HepG2 (cell line): ENCODE data around the gene CCDC97. TPM values are rescaled to one million over a fixed set of nuclear protein-coding genes. Genes with fewer than 3 reads are reported as not detected.

Experiments used
- ATAC-seq: fragments of 200-7000 bp; cut with Tn5 transposase; 3 replicates; pipeline ENCODE4 v1.9.1; 2020; ENCODE audit warnings: mild to moderate bottlenecking, moderate library complexity
- BruUV-seq: library from RNA; stranded (reverse); fragments of 400-500 nt; replicated peaks from 2 replicates; lab custom pipeline; 2021; lab: Mats Ljungman, UMichigan
- CTCF ChIA-PET: fragments of 300-600 bp; formaldehyde crosslinking; extraction: SDS; loops from one replicate; lab custom pipeline; 2021; ENCODE audit warnings: low total read pairs, inconsistent platforms, low intra/inter-chr PET ratio; lab: Yijun Ruan, JAX
- POLR2A ChIA-PET: fragments of 350-600 bp; sonication (Branson Sonifier 250); formaldehyde crosslinking; loops from one replicate; lab custom pipeline; 2020; ENCODE audit warnings: antibody characterized with exemption, inconsistent platforms; lab: Yijun Ruan, JAX
- DNase-seq: peaks from one replicate; pipeline ENCODE4 v3.0.0-alpha.2; 2015; ENCODE audit warnings: low spot score
- FAIRE-seq: peaks from 3 replicates; lab custom pipeline; 2011; peaks lifted over from hg19 to GRCh38; lab: Jason Lieb, UNC
- H2AFZ ChIP-seq: one replicate; pipeline ENCODE4 v1.6.1; 2011; ENCODE audit warnings: low read length, inconsistent platforms
- H3K27ac ChIP-seq: fragments of 300-600 bp; 3 replicates; pipeline ENCODE4 v1.8.0; 2011; ENCODE audit warnings: mixed run types, mild to moderate bottlenecking, mixed read lengths, low read length, inconsistent platforms; ENCODE audit not compliant: insufficient read depth; ENCODE audit errors: extremely low read length
- H3K27me3 ChIP-seq, 2 experiments: fragments of 200-600 bp in 1 of 2; 2 replicates in 1 of 2; 3 replicates in 1 of 2; pipeline versions ENCODE4 v1.6.0 to v1.8.0; 2011; ENCODE audit warnings: low read length in 2 of 2, mild to moderate bottlenecking in 2 of 2, moderate library complexity in 2 of 2, inconsistent platforms in 1 of 2; ENCODE audit not compliant: insufficient read depth in 2 of 2, control insufficient read depth in 1 of 2
- H3K36me3 ChIP-seq, 2 experiments: fragments of 200-600 bp in 1 of 2; replicated peaks in 1 of 2; 2 replicates in 1 of 2; 3 replicates in 1 of 2; pipeline versions ENCODE4 v1.5.1 to v1.8.0; 2011; ENCODE audit warnings: low read length in 2 of 2, inconsistent platforms in 1 of 2; ENCODE audit not compliant: insufficient read depth in 2 of 2, control insufficient read depth in 1 of 2
- H3K4me1 ChIP-seq: 2 replicates; pipeline ENCODE4 v1.5.1; 2012; ENCODE audit warnings: low read length, inconsistent platforms; ENCODE audit not compliant: insufficient read depth
- H3K4me2 ChIP-seq: 2 replicates; pipeline ENCODE4 v1.6.0; 2011; ENCODE audit warnings: low read depth, low read length, inconsistent platforms
- H3K4me3 ChIP-seq, 3 experiments: fragments of 200-600 bp in 1 of 3; sonication (generic), shearing (Covaris generic) in 1 of 3; replicated peaks in 1 of 3; 2 replicates each; pipeline ENCODE4 v1.5.1; 2011 to 2016; ENCODE audit warnings: low read length in 3 of 3, inconsistent platforms in 2 of 3, low read depth in 2 of 3, mild to moderate bottlenecking in 2 of 3, control low read depth in 1 of 3, mixed read lengths in 1 of 3; ENCODE audit not compliant: insufficient read depth in 1 of 3
- H3K79me2 ChIP-seq: one replicate; pipeline ENCODE4 v1.6.1; 2011; ENCODE audit warnings: low read length, inconsistent platforms; ENCODE audit not compliant: insufficient read depth
- H3K9ac ChIP-seq: 2 replicates; pipeline ENCODE4 v1.6.0; 2011; ENCODE audit warnings: mild to moderate bottlenecking, low read depth, low read length, inconsistent platforms; ENCODE audit not compliant: insufficient read depth
- H3K9me3 ChIP-seq: 2 replicates; pipeline ENCODE4 v1.5.1; 2012; ENCODE audit warnings: mild to moderate bottlenecking, low read length
- H4K20me1 ChIP-seq: 2 replicates; pipeline ENCODE4 v1.6.0; 2011; ENCODE audit warnings: inconsistent platforms, mild to moderate bottlenecking, low read length, moderate library complexity; ENCODE audit not compliant: insufficient read depth
- DNMT1 ChIP-seq: sonication (generic); formaldehyde crosslinking; IDR thresholded peaks from 2 replicates; pipeline ENCODE4 v1.5.1; 2020; ENCODE audit warnings: mild to moderate bottlenecking, missing genetic modification reagents
- EEA1 ChIP-seq: sonication (generic); formaldehyde crosslinking; IDR thresholded peaks from 2 replicates; pipeline ENCODE4 v1.5.1; 2020; ENCODE audit warnings: mild to moderate bottlenecking, missing genetic modification reagents, borderline replicate concordance
- HDAC2 ChIP-seq: sonication (generic); formaldehyde crosslinking; IDR thresholded peaks from 2 replicates; pipeline ENCODE4 v1.4.0; 2020; ENCODE audit warnings: missing genetic modification reagents
- HES4 ChIP-seq: sonication (generic); formaldehyde crosslinking; IDR thresholded peaks from 2 replicates; pipeline ENCODE4 v1.9.0; 2021; ENCODE audit warnings: mild to moderate bottlenecking, missing genetic modification reagents, borderline replicate concordance
- NCOA5 ChIP-seq: sonication (generic); formaldehyde crosslinking; IDR thresholded peaks from 2 replicates; pipeline ENCODE4 v1.4.0; 2020; ENCODE audit warnings: missing genetic modification reagents
- NR2C2 ChIP-seq: sonication (generic); formaldehyde crosslinking; IDR thresholded peaks from 2 replicates; pipeline ENCODE4 v1.4.0; 2020; ENCODE audit warnings: missing genetic modification reagents, mild to moderate bottlenecking, moderate library complexity, borderline replicate concordance
- POLR2A ChIP-seq, 2 experiments: IDR thresholded peaks; 2 replicates each; pipeline ENCODE4 v1.6.1; 2011; ENCODE audit warnings: low read depth in 2 of 2, low read length in 2 of 2, mild to moderate bottlenecking in 1 of 2, moderate library complexity in 1 of 2; ENCODE audit not compliant: insufficient read depth in 1 of 2
- SATB2 ChIP-seq: sonication (generic); formaldehyde crosslinking; IDR thresholded peaks from 2 replicates; pipeline ENCODE4 v1.5.0; 2020; ENCODE audit warnings: missing genetic modification reagents
- SOX5 ChIP-seq: IDR thresholded peaks from 2 replicates; pipeline ENCODE4 v1.6.1; 2016; ENCODE audit warnings: borderline replicate concordance
- TBX3 ChIP-seq: fragments of 450-650 bp; IDR thresholded peaks from 2 replicates; pipeline ENCODE4 v1.6.1; 2017; ENCODE audit warnings: antibody characterized with exemption, mild to moderate bottlenecking, inconsistent platforms, borderline replicate concordance
- ZKSCAN5 ChIP-seq: sonication (generic); formaldehyde crosslinking; IDR thresholded peaks from 2 replicates; pipeline ENCODE4 v1.5.1; 2020; ENCODE audit warnings: mild to moderate bottlenecking, missing genetic modification reagents
- ZNF101 ChIP-seq: sonication (generic); formaldehyde crosslinking; IDR thresholded peaks from 2 replicates; pipeline ENCODE4 v1.4.0; 2020; ENCODE audit warnings: mild to moderate bottlenecking, low read depth, missing genetic modification reagents, borderline replicate concordance
- ZNF207 ChIP-seq: fragments of 450-650 bp; IDR thresholded peaks from 2 replicates; pipeline ENCODE4 v1.6.1; 2016; ENCODE audit warnings: antibody characterized with exemption, borderline replicate concordance
- ZNF550 ChIP-seq: sonication (generic); formaldehyde crosslinking; IDR thresholded peaks from 2 replicates; pipeline ENCODE4 v1.4.0; 2020; ENCODE audit warnings: mild to moderate bottlenecking, missing genetic modification reagents, borderline replicate concordance
- ZNF562 ChIP-seq: sonication (generic); formaldehyde crosslinking; IDR thresholded peaks from 2 replicates; pipeline ENCODE4 v1.8.0; 2022; ENCODE audit warnings: missing genetic modification reagents, borderline replicate concordance
- ZNF713 ChIP-seq: sonication (generic); formaldehyde crosslinking; IDR thresholded peaks from 2 replicates; pipeline ENCODE4 v1.4.0; 2020; ENCODE audit warnings: mild to moderate bottlenecking, missing genetic modification reagents
- WGBS: methylation state at CpG from one replicate; pipeline ENCODE4 v1.1.6; 2017; ENCODE audit warnings: low lambda C conversion rate; 5-methylcytosine and 5-hydroxymethylcytosine counted together
- in situ Hi-C: cut with HindIII; loops from 2 replicates; pipeline ENCODE4 v1.10.0; 2017; ENCODE audit warnings: low pct_unique_long_range_greater_than_20kb; ENCODE audit not compliant: extremely low pct_ligation_motif_present
- intact Hi-C: fragments of 100-400 bp; cut with micrococcal nuclease; formaldehyde crosslinking; loops from one replicate; pipeline ENCODE4 v1.10.0; 2022; ENCODE audit not compliant: unreplicated experiment
- polyA plus RNA-seq, 8 experiments: library from polyadenylated mRNA; depleted of rRNA in 3 of 8; stranded (reverse) in 7 of 8; unstranded in 1 of 8; fragments of >200 nt; fragmentation: Illumina TruSeq in 4 of 8; extraction: Trizol in 4 of 8; gene quantifications; 2 replicates each; pipeline versions ENCODE4 v1.2.1 to v1.2.3, GENCODE V29; 2011 to 2016; ENCODE audit warnings: low read depth in 4 of 8, missing spikeins in 1 of 8, mixed read lengths in 1 of 8; ENCODE audit not compliant: insufficient read depth in 1 of 8
- total RNA-seq, 5 experiments: library from RNA; depleted of rRNA; stranded (reverse); fragments of >200 nt; fragmentation: Illumina TruSeq; extraction: Trizol; gene quantifications; 2 replicates each; pipeline ENCODE4 v1.2.3, GENCODE V29; 2016; ENCODE audit warnings: low read depth in 1 of 5
- TF ChIP-seq, protein P1 (sequence below): sonication (generic); formaldehyde crosslinking; IDR thresholded peaks from 2 replicates; pipeline ENCODE4 v1.4.0; 2020; ENCODE audit warnings: mild to moderate bottlenecking, missing genetic modification reagents
- TF ChIP-seq, protein P2 (sequence below): sonication (generic); formaldehyde crosslinking; IDR thresholded peaks from 2 replicates; pipeline ENCODE4 v1.5.1; 2020; ENCODE audit warnings: mild to moderate bottlenecking, missing genetic modification reagents, moderate library complexity

CCDC97 gene
- total and polyA plus RNA-seq, 2 of the 13 experiments (the other 11 are each of a cell fraction or from before 2014, with no cell fraction given): 6.2 to 7.3 TPM

DNA sequence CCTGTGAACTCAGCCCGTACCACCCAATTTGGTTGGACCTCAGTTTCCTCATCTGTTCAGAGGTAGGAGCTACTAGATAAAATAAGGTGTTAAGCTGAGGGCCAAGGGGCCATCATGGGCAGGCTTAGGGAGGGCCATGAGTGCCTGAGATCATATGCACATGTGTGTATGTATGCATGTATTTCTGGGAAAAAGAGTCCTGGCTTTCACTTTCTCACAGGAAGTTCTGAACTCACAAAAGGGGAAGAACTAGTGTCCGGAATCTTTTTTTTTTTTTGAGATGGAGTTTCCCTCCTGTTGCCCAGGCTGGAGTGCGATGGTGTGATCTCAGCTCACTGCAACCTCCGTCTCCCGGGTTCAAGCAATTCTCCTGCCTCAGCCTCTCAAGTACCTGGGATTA lies 24.8 kb downstream of the CCDC97 start:
- H2AFZ ChIP-seq: no peak overlapping the region
- H3K4me3 ChIP-seq: no peak overlapping the region
- no peak overlapping the region for H3K27ac ChIP-seq
- H3K4me2 ChIP-seq: no peak overlapping the region
- no peaks in the 10 kb centered on the region for H3K9me3 ChIP-seq
- intact Hi-C loops: no loop called here
- DNase-seq: no peak
- WGBS: 97% methylated on average over 5 of the region's 5 CpGs
- H3K9ac ChIP-seq: no peak overlapping the region
- TF ChIP-seq ZKSCAN5 (CRISPR knock-in tag): no peak
- TF ChIP-seq POLR2A (IDR thresholded peaks at IDR 0.05; ENCODE audit: insufficient read depth in 1 of 2, low read depth in 2 of 2, low read length in 2 of 2): no peak
- no peak for TF ChIP-seq NCOA5 (CRISPR knock-in tag)
- no peak for TF ChIP-seq HDAC2 (CRISPR knock-in tag)
- TF ChIP-seq ZNF207: no peak
- no peak for TF ChIP-seq DNMT1 (CRISPR knock-in tag)
- no peak for TF ChIP-seq HES4 (CRISPR knock-in tag)
- TF ChIP-seq, protein P1, sequence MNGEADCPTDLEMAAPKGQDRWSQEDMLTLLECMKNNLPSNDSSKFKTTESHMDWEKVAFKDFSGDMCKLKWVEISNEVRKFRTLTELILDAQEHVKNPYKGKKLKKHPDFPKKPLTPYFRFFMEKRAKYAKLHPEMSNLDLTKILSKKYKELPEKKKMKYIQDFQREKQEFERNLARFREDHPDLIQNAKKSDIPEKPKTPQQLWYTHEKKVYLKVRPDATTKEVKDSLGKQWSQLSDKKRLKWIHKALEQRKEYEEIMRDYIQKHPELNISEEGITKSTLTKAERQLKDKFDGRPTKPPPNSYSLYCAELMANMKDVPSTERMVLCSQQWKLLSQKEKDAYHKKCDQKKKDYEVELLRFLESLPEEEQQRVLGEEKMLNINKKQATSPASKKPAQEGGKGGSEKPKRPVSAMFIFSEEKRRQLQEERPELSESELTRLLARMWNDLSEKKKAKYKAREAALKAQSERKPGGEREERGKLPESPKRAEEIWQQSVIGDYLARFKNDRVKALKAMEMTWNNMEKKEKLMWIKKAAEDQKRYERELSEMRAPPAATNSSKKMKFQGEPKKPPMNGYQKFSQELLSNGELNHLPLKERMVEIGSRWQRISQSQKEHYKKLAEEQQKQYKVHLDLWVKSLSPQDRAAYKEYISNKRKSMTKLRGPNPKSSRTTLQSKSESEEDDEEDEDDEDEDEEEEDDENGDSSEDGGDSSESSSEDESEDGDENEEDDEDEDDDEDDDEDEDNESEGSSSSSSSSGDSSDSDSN (CRISPR knock-in tag): no peak
- TF ChIP-seq ZNF550 (CRISPR knock-in tag): no peak
- no peak for TF ChIP-seq NR2C2
- TF ChIP-seq ZNF562 (CRISPR knock-in tag): no peak
- TF ChIP-seq TBX3: no peak
- no peak for TF ChIP-seq SOX5
- TF ChIP-seq, protein P2, sequence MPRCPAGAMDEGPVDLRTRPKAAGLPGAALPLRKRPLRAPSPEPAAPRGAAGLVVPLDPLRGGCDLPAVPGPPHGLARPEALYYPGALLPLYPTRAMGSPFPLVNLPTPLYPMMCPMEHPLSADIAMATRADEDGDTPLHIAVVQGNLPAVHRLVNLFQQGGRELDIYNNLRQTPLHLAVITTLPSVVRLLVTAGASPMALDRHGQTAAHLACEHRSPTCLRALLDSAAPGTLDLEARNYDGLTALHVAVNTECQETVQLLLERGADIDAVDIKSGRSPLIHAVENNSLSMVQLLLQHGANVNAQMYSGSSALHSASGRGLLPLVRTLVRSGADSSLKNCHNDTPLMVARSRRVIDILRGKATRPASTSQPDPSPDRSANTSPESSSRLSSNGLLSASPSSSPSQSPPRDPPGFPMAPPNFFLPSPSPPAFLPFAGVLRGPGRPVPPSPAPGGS (CRISPR knock-in tag): no peak
- no peak for TF ChIP-seq ZNF101
- no peak for TF ChIP-seq ZNF713
- TF ChIP-seq EEA1 (CRISPR knock-in tag): no peak
- TF ChIP-seq SATB2: no peak
- TF ChIP-seq, all 625 proteins: peak for 0
- in situ Hi-C loops: no loop called here
- ChIA-PET CTCF (no interaction called here), POLR2A (no interaction called here)
- Histone ChIP-seq H4K20me1 (no peaks in the 10 kb centered on the region), H3K4me1 (no peaks in the 10 kb centered on the region), H3K79me2 (no peaks in the 10 kb centered on the region), H3K27me3 (no peaks in the 10 kb centered on the region), H3K36me3 (peaks cover 9 to 49% of the 10 kb centered on the region in 2 experiments; a peak in 4 of 5 replicates)
- no TSS peak for BruUV-seq
- ATAC-seq: no peak
- FAIRE-seq: no peak
